H1 (cell line): ENCODE data around the gene LHX5. TPM values are rescaled to one million over a fixed set of nuclear protein-coding genes. Genes with fewer than 3 reads are reported as not detected.

Experiments
- HDAC2 ChIP-seq, 2 experiments: fragments of 300-600 bp in 1 of 2; sonication (generic) in 1 of 2; IDR thresholded peaks; 2 replicates each; pipeline ENCODE4 v1.6.1; 2011 to 2012; ENCODE audit warnings: low read depth in 2 of 2, low read length in 2 of 2, mild to moderate bottlenecking in 2 of 2, moderate library complexity in 2 of 2, borderline replicate concordance in 1 of 2, inconsistent platforms in 1 of 2
- POLR2A ChIP-seq, 2 experiments: IDR thresholded peaks; 1 replicate in 1 of 2; 2 replicates in 1 of 2; pipeline ENCODE4 v1.6.1; 2011; ENCODE audit warnings: low read depth in 2 of 2, low read length in 2 of 2, mild to moderate bottlenecking in 2 of 2; ENCODE audit errors: control extremely low read depth in 1 of 2
- polyA plus RNA-seq, 7 experiments: library from polyadenylated mRNA; depleted of rRNA in 3 of 7; stranded (reverse) in 5 of 7; unstranded in 2 of 7; fragments of >200 nt in 5 of 7; fragments of 200-250 nt in 2 of 7; gene quantifications; 1 replicate in 5 of 7; 2 replicates in 1 of 7; 4 replicates in 1 of 7; pipeline versions ENCODE4 v1.2.1 to v1.2.3, GENCODE V29; 2011 to 2013; ENCODE audit warnings: missing spikeins in 2 of 7, mixed read lengths in 2 of 7
- total RNA-seq: library from RNA; stranded (reverse); fragmentation: NEBNext Ultra II Directional; extraction: Animal tissue kit (Norgen Biotek cat#: 25700); gene quantifications from 2 replicates; pipeline ENCODE4 v1.2.1, GENCODE V29; 2021
- TF ChIP-seq, protein P1 (sequence below): IDR thresholded peaks from 2 replicates; pipeline ENCODE4 v1.6.1; 2012; ENCODE audit warnings: inconsistent platforms
- TF ChIP-seq, protein P2 (sequence below): IDR thresholded peaks from 2 replicates; pipeline ENCODE4 v1.6.1; 2012; ENCODE audit warnings: low read length, inconsistent platforms

LHX5 gene
- total and polyA plus RNA-seq, 2 of the 8 experiments (the other 6 are each of a cell fraction or from before 2014, with no cell fraction given), result 0.47 to 1.1 TPM

DNA sequence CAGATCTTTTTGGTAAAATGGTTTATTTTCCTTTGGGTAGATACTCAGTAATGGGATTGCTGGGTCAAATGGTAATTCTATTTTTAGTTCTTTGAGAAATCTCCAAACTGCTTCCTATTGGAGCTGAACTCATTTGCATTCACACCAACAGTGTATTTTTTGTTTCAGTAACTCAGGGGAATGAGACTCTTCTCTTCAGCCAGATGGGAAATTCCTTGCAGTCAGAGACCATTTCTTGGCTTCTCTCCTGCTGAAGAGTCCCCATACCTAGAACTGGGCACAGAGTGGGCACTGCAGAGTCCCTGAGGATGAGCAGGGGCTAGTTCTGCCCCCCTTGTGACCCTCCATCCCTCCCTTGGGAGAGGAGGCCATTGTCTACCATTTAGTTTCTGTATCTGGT is 38.7 kb downstream of the LHX5 start (continued):
- TF ChIP-seq, protein P1, sequence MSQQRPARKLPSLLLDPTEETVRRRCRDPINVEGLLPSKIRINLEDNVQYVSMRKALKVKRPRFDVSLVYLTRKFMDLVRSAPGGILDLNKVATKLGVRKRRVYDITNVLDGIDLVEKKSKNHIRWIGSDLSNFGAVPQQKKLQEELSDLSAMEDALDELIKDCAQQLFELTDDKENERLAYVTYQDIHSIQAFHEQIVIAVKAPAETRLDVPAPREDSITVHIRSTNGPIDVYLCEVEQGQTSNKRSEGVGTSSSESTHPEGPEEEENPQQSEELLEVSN, result no peak
- no peak for TF ChIP-seq POLR2A (IDR thresholded peaks at IDR 0.05; ENCODE audit: control extremely low read depth in 1 of 2, low read depth in 2 of 2, low read length in 2 of 2)
- no peak for TF ChIP-seq HDAC2 (IDR thresholded peaks at IDR 0.05; ENCODE audit: borderline replicate concordance in 1 of 2, low read depth in 2 of 2, low read length in 2 of 2)
- TF ChIP-seq, protein P2, sequence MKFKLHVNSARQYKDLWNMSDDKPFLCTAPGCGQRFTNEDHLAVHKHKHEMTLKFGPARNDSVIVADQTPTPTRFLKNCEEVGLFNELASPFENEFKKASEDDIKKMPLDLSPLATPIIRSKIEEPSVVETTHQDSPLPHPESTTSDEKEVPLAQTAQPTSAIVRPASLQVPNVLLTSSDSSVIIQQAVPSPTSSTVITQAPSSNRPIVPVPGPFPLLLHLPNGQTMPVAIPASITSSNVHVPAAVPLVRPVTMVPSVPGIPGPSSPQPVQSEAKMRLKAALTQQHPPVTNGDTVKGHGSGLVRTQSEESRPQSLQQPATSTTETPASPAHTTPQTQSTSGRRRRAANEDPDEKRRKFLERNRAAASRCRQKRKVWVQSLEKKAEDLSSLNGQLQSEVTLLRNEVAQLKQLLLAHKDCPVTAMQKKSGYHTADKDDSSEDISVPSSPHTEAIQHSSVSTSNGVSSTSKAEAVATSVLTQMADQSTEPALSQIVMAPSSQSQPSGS, result no peak
- TF ChIP-seq, all 59 proteins: peak for 0
